A673 (cell line): ENCODE data around the gene CBLL1. TPM values are rescaled to one million over a fixed set of nuclear protein-coding genes. Genes with fewer than 3 reads are reported as not detected.

Source experiments
- BruUV-seq: library from RNA; stranded (reverse); fragments of 400-500 nt; replicated peaks from 2 replicates; lab custom pipeline; 2021; lab: Mats Ljungman, UMichigan
- CTCF ChIA-PET: fragments of 300-600 bp; sonication (Branson Sonifier 250); formaldehyde crosslinking; loops from one replicate; lab custom pipeline; 2022; ENCODE audit warnings: antibody characterized with exemption; lab: Charles Lee
- POLR2A ChIA-PET: fragments of 300-600 bp; sonication (Branson Sonifier 250); formaldehyde crosslinking; loops from one replicate; lab custom pipeline; 2022; ENCODE audit warnings: antibody characterized with exemption; ENCODE audit not compliant: low non-redundant PET; lab: Charles Lee
- DNase-seq: peaks from one replicate; pipeline ENCODE4 v3.0.0-alpha.2; 2015; ENCODE audit warnings: low spot score
- H3K27ac ChIP-seq: fragments of 200-600 bp; sonication (generic); 2 replicates; pipeline ENCODE4 v1.5.1; 2016; ENCODE audit warnings: mixed run types, low read depth, mild to moderate bottlenecking, mixed read lengths, antibody characterized with exemption, low read length; ENCODE audit not compliant: poor library complexity, severe bottlenecking
- H3K27me3 ChIP-seq: fragments of 200-600 bp; sonication (generic); replicated peaks from 2 replicates; pipeline ENCODE4 v1.6.1; 2017; ENCODE audit warnings: mixed run types, low read depth, mild to moderate bottlenecking, mixed read lengths, antibody characterized with exemption, low read length; ENCODE audit not compliant: insufficient read depth, poor library complexity
- H3K36me3 ChIP-seq: fragments of 200-600 bp; sonication (generic); 2 replicates; pipeline ENCODE4 v1.6.1; 2016; ENCODE audit warnings: mixed run types, mild to moderate bottlenecking, mixed read lengths, antibody characterized with exemption, low read length; ENCODE audit not compliant: insufficient read depth, poor library complexity, severe bottlenecking
- H3K4me1 ChIP-seq: fragments of 200-600 bp; sonication (generic); 2 replicates; pipeline ENCODE4 v1.6.1; 2017; ENCODE audit warnings: mixed run types, mild to moderate bottlenecking, mixed read lengths, antibody characterized with exemption, low read length; ENCODE audit not compliant: insufficient read depth, poor library complexity, severe bottlenecking
- H3K4me3 ChIP-seq: fragments of 200-600 bp; sonication (generic); 2 replicates; pipeline ENCODE4 v1.5.1; 2016; ENCODE audit warnings: low read depth, mixed run types, mild to moderate bottlenecking, mixed read lengths, low read length; ENCODE audit not compliant: poor library complexity, severe bottlenecking
- H3K9me3 ChIP-seq: fragments of 200-600 bp; sonication (generic); 2 replicates; pipeline ENCODE4 v1.6.1; 2016; ENCODE audit warnings: mixed run types, low read depth, mild to moderate bottlenecking, mixed read lengths, antibody characterized with exemption, low read length; ENCODE audit not compliant: poor library complexity, severe bottlenecking
- EZH2 ChIP-seq: fragments of 200-600 bp; sonication (generic); IDR thresholded peaks from 2 replicates; pipeline ENCODE4 v1.6.1; 2017; ENCODE audit warnings: borderline replicate concordance, low read depth, mild to moderate bottlenecking, mixed read lengths, antibody characterized with exemption, low read length; ENCODE audit not compliant: poor library complexity, severe bottlenecking
- intact Hi-C: fragments of 100-400 bp; cut with micrococcal nuclease; formaldehyde crosslinking; loops from one replicate; pipeline ENCODE4 v1.10.0; 2022; ENCODE audit not compliant: unreplicated experiment
- total RNA-seq: library from RNA; stranded (reverse); gene quantifications from 2 replicates; pipeline ENCODE4 v1.2.3, GENCODE V29; 2021
- TF ChIP-seq, protein P1 (sequence below): fragments of 300-800, 200-600 bp; sonication (generic); conservative IDR thresholded peaks from 2 replicates; pipeline ENCODE4 v1.5.1; 2017; ENCODE audit warnings: low read depth, mild to moderate bottlenecking, antibody characterized with exemption, low read length, moderate library complexity, mixed read lengths

CBLL1 gene
- total RNA-seq, 1 experiment from 2014 or later = 37.9 TPM

DNA sequence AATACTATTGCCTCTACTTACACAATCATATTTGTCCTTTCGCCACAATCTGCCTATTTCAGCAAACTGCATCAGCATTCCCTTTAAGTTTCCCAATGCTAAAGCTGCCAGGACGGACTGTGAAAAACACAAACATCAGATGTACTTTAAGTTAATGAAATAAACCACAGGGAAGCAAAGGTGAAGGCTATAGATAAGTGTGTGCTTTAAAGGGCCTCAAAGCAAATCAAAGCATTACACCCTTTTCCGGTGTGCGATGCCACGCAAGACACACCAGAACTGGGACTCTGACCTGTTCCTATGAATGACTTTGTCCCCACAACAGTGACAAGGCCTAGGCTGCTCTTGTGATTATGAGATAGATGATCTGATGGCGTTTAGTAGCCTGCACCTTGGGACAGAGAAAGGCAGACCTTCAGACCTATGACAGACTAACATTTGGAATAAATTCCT is 35.7 kb downstream of the CBLL1 start:
- Histone ChIP-seq H3K27ac (no peak overlapping the region), H3K9me3 (no peaks in the 10 kb centered on the region), H3K4me3 (no peak overlapping the region), H3K27me3 (no peaks in the 10 kb centered on the region), H3K36me3 (no peaks in the 10 kb centered on the region), H3K4me1 (no peaks in the 10 kb centered on the region)
- intact Hi-C loops = no loop called here
- no TSS peak for BruUV-seq
- ChIA-PET CTCF (no interaction called here), POLR2A (interaction anchor here (0.6 kb wide), 1 partner anchor 36 kb away, joined by 3 read pairs; no protein-coding TSS in a partner anchor)
- TF ChIP-seq EZH2 = no peak
- TF ChIP-seq, protein P1, sequence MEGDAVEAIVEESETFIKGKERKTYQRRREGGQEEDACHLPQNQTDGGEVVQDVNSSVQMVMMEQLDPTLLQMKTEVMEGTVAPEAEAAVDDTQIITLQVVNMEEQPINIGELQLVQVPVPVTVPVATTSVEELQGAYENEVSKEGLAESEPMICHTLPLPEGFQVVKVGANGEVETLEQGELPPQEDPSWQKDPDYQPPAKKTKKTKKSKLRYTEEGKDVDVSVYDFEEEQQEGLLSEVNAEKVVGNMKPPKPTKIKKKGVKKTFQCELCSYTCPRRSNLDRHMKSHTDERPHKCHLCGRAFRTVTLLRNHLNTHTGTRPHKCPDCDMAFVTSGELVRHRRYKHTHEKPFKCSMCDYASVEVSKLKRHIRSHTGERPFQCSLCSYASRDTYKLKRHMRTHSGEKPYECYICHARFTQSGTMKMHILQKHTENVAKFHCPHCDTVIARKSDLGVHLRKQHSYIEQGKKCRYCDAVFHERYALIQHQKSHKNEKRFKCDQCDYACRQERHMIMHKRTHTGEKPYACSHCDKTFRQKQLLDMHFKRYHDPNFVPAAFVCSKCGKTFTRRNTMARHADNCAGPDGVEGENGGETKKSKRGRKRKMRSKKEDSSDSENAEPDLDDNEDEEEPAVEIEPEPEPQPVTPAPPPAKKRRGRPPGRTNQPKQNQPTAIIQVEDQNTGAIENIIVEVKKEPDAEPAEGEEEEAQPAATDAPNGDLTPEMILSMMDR = no peak
- DNase-seq = no peak

GRCh38 chr7:107782374-107782773 is 38.4 kb downstream of the CBLL1 start:
- no peaks in the 10 kb centered on the region for H3K4me1 ChIP-seq
- no TSS peak for BruUV-seq

DNA sequence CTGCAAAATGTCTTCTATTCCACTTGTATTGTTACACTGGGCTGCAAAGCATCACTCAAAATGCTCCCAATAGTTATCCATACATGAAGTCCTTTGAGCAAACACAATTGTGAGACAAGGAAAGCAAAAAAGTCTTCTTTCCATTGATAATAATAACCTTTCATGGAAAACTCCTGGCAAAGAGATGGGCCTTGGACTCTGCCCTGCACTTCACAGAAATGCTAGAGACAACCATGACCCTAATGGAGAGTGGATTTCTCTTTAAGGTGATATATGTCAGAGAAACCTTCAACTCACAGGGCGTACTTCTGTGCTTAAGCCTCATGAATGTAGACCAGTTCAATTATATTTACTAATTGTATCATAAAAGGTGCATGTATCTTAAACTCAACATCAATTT is 39.7 kb downstream of the CBLL1 start:
- no TSS peak for BruUV-seq
- H3K4me1 ChIP-seq = no peaks in the 10 kb centered on the region
- no peaks in the 10 kb centered on the region for H3K36me3 ChIP-seq
- H3K27ac ChIP-seq = no peak overlapping the region
- intact Hi-C loops = no loop called here
- ChIA-PET POLR2A (no interaction called here), CTCF (no interaction called here)
- no peaks in the 10 kb centered on the region for H3K9me3 ChIP-seq
- TF ChIP-seq EZH2 = no peak
- TF ChIP-seq, protein P1 = no peak
- no peak overlapping the region for H3K4me3 ChIP-seq
- DNase-seq = no peak
- peaks cover 5% of the 10 kb centered on the region for H3K27me3 ChIP-seq

More at GRCh38 chr7:107782374-107782773, 38.4 kb downstream of the CBLL1 start:
- no peak for TF ChIP-seq EZH2
- TF ChIP-seq, protein P1 = no peak
- H3K4me3 ChIP-seq = no peak overlapping the region
- H3K9me3 ChIP-seq = no peaks in the 10 kb centered on the region
- no peaks in the 10 kb centered on the region for H3K36me3 ChIP-seq
- POLR2A ChIA-PET = no interaction called here
- CTCF ChIA-PET = no interaction called here
- DNase-seq = no peak
- no peak overlapping the region for H3K27ac ChIP-seq
- H3K27me3 ChIP-seq = peaks cover 5% of the 10 kb centered on the region
- intact Hi-C loops = no loop called here
